Measurements from ENCODE around the gene RYK.

The RYK gene

DNA sequence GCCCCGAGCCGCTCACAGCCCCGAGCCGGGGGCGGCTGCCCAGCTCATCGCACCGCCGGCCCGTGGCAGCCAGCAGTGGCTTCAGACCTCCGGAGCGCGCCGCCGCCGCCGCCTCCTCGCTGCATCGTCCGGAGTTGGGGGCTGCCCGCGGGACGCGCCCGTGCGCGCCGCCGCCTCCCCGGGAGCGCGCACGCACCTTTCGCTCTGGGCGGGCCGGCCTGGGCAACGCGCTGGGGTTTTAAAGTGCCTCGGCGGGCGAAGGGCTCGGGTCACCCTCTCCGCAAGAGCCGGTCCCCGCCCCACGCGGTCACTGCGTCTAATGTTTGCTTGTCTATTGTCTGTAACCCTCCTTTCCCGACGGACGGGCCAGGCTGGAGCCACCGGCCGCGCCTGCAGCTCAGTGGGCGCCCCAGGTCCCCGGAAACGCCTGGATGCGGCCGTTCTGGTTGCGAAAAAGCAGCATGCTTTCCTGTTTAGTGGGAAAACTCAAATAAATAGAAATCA is at the start of gene RYK:
TSS of gene RYK (minus strand) at position 143 of the 504 bp plus-strand sequence. CDS start 205 bp downstream, outside the sequence.
- DNase-seq = peak; percentile 84 to 89
- TF ChIP-seq POLR2A (IDR thresholded peaks at IDR 0.05; ENCODE audit: low read length) (peak; percentile 84), GATA1 (IDR thresholded peaks at IDR 0.05; ENCODE audit: low read depth, low read length) (no peak)

DNA sequence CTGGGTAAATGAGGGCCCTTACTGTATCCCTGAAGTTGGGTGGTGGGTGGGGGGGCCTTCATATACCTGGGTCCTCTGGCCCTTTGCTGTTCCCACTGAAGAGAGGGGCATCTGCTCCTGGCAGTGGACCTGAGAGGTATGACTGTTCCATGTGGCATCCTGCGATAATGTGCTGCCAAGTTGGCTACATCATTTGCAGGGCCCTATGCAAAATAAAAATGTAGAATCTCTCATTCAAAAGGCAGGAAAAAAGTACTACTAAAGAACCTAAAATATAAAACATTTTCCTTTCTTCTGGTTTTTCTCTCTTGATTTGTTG is 49.2 kb upstream of the RYK start:
- TF ChIP-seq POLR2A (IDR thresholded peaks at IDR 0.05; ENCODE audit: low read length) = no peak
- no peak for TF ChIP-seq GATA1 (IDR thresholded peaks at IDR 0.05; ENCODE audit: low read depth, low read length)
- no peak for DNase-seq

DNA sequence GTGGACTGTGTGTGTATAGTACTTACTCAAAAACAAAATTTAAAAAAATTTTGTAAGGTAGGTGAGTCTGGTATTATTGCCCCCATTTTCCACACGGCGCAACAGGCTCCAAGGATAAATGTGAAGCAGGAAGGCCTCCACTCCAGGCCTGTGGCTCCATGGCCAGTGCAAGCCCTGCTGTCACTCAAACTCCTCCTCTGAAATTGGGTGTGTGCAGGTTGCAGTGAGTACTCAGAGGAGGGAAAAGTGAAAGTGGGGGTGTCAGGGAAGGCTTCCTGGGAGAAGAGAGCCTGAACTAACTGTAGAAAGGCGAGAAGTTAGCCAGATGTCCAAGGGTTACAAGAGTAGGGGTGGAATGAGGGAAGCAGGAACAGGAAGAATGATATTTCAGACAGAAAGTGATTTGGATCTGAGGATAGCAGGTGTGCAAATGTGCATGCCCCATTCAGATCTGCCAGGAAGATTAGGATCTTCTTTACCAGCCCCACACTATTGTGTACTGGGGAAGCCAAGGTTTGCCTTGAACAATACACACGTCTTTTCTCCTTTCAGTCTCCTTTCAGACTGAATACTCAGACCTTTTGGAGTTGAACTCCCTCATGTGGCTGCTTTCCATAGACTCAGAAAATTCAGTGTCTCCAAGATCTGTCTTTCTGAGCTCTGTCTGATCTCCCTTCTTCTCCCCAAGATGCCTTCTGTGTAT is 48.7 kb upstream of the RYK start:
- TF ChIP-seq POLR2A (IDR thresholded peaks at IDR 0.05; ENCODE audit: low read length) = no peak
- TF ChIP-seq GATA1 (IDR thresholded peaks at IDR 0.05; ENCODE audit: low read depth, low read length) = no peak
- DNase-seq = peak; percentile 15 to 16

DNA sequence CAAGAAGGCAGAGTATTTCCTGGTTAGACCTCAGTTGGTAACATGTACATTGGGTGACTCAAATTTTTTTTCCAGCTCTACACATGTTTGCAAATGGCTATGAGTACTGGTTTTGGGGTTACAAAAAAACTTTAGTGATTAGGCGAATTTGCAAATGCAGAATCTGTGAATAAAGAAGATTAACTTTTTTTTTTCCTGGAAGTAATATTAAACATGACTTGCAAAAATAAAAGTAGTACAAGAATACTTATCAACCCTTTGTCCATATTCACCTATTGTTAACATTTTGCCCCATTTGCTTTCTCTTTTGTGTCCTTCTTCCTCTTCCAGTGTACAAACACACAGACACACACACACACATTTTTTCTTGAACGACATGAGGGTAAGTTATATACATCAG is 47.6 kb upstream of the RYK start:
- no peak for TF ChIP-seq GATA1 (IDR thresholded peaks at IDR 0.05; ENCODE audit: low read depth, low read length)
- TF ChIP-seq POLR2A (IDR thresholded peaks at IDR 0.05; ENCODE audit: low read length) = no peak
- no peak for DNase-seq

DNA sequence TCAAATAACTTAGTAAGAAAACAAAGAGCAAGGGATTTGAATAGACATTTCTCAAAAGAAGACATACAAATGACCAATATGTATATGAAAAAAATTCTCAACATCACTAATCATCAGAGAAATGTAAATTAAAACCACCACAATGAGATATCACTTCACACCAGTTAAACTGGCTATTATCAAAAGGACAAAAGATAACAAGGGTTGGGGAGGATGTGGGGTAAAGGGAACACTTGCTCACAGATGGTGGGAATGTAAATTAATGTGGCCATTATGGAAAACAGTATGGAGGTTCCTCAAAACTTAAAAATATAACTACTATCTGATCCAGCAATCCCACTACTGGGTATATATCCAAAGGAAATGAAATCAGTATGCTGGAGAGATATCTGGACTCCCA is 46.0 kb upstream of the RYK start:
- TF ChIP-seq POLR2A (IDR thresholded peaks at IDR 0.05; ENCODE audit: low read length) = no peak
- no peak for TF ChIP-seq GATA1 (IDR thresholded peaks at IDR 0.05; ENCODE audit: low read depth, low read length)
- DNase-seq = no peak

DNA sequence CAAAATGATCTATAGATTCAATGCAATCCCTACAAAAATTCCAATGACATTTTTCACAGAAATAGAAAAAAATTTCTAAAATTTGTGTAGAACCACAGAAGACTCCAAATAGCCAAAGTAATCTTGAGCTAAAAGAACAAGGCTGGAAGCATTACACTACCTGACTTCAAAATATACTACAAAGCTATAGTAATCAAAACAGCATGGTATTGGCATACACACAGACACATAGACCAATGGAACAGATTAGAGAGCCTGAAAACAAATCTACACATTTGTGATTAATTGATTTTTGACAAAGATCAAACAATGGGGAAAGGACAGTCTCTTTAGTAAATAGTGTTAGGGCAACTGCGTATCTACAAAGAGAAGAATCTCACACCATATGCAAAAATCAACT is 45.3 kb upstream of the RYK start:
- no peak for TF ChIP-seq GATA1 (IDR thresholded peaks at IDR 0.05; ENCODE audit: low read depth, low read length)
- TF ChIP-seq POLR2A (IDR thresholded peaks at IDR 0.05; ENCODE audit: low read length) = no peak
- no peak for DNase-seq

DNA sequence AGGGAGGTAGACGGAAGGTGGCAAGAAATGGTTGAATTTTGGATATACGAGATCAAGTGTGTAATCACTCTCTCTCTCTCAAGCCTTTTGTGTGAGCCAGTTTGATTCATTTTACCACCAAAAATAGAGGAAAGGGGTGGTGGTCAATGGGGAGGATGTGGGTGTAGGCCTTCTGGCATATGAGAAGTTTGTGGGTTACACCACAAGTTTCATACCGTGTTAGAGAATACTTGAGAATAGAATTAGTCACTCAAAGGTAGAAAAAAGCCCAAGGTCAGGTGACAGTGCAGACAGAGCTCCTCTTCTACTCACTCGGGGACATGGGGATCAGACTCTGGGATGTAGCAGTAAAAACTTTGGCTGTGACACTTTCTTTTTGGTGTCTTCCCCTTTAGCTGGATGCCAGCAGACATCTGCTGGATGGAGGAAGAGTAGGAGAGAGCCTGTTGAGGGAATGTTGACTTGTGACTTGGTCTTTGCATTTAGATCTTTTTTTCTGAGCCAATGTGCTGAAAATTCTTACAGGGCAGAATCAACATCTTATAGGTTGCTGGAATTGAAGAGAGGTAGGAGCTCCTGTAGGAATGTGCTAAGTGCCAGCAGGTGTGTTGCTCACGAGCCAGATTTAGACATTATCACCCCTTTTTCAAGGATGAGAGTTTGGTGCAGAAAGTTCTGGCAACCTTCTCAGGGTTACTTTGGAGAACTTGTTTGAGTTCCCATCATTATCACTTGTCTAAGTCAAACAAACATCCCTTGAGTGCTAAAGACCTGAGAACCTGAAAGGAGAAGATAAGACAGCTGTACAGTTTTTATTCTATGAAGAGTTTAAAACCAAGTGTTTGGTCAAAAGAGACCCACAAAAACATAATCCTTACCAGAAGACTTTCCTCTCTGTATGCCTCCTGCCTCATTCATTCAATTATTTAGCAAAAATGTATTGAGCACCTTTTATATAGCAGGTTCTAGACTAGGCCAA is 43.9 kb upstream of the RYK start:
- TF ChIP-seq GATA1 (IDR thresholded peaks at IDR 0.05; ENCODE audit: low read depth, low read length) (no peak), POLR2A (IDR thresholded peaks at IDR 0.05; ENCODE audit: low read length) (no peak)
- no peak for DNase-seq

DNA sequence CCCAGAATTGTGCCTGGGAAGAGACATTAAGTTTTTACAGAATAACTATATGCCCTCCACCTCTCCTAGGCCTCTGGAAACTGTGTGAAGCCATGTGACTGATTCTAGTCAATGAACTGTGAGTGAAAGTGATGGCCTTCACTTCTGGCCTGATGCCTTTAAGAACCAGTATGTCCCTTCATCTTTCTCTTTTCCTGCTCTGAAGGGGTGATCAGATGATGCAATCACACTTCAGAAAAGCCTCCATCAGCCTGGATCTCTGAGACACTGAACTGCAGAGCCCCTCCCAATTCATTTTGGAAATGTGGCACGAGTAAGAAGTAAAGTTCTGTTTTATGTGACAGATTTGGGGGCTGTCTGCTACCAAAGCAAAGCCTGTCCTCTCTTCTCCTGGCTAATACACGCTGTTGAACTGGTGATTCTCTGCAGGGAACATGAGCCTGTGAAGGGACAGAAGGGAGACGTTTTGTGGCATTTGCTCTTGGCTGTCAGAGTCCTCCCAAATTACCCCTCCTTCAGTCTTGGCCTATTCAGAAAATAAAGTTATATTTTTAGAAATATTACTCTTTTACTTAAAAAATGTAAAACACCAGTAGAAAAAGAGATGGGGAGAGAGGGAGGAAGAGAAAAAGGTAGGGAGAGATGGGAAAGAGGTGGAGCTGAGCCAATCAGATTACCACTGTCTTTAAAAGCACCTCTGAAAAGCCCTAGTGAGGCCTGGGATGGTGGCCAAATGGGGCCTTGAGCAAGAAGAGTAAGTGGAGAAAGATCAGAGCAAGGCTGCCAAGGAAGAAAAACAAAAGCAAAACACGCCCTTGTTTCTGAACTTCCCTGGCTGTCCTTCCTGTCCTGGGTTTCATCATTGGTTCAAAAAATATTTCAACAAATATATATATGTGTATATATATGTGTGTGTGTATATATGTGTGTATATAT is 40.9 kb upstream of the RYK start:
- no peak for TF ChIP-seq GATA1 (IDR thresholded peaks at IDR 0.05; ENCODE audit: low read depth, low read length)
- peak; percentile 60 to 61 for DNase-seq

DNA sequence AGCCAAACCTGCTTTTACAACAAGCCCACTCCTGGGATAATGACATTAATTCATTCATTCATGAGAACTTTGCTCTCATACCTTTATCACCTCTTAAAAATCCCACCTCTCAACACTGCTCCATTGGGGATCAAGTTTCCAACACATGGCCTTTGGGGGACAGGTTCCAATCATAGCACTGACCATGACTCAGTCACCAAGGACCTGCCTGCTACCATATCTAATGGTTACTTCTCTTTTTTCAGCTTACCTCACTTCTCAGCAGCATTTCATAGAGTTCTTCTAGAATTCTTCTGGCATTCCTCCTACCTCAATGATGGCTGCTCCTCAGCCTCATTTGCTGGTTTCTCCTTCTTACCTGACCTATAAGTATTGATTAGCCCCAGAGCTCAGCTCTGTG is 36.9 kb upstream of the RYK start:
- TF ChIP-seq POLR2A (IDR thresholded peaks at IDR 0.05; ENCODE audit: low read length) = no peak
- TF ChIP-seq GATA1 (IDR thresholded peaks at IDR 0.05; ENCODE audit: low read depth, low read length) = no peak
- DNase-seq = no peak

DNA sequence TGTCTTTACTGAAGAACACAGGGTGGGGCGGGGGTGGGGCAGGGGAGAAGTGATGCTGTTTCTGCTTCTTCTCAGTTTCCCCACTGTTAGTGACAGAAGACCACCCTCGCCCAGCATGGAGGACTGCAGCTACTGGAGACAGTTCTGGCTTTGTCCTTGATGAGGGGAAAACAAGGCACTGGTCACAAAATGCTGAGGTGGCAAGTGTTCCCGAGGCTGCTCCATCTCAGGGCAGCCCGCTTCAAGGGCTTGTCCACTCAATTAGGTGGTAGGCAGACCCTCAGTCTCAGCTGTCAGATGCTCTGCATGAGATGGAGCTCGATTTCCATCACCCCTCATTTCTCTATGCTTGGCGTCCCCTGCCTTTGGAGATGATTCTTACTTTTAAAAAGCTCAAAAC is 33.8 kb upstream of the RYK start:
- no peak for DNase-seq
- TF ChIP-seq POLR2A (IDR thresholded peaks at IDR 0.05; ENCODE audit: low read length) (no peak), GATA1 (IDR thresholded peaks at IDR 0.05; ENCODE audit: low read depth, low read length) (no peak)

DNA sequence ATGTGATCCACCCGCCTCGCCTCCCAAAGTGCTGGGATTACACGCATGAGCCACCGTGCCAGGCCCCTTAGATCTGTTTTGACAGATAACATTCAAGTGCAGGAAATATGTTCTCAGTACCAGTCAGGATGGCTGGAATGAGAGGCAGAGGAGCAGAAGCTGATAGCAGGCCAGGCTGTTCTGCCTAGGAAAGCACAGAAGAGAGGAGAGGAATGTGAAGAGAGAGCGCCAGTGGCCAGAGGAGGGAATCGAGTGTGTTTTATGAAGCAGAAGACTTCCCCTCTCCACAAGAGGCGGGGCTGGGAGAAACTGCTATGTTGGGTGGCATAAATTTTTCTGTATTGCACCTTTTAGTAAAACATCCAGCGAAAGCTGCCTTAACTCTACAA is 32.0 kb upstream of the RYK start:
- TF ChIP-seq POLR2A (IDR thresholded peaks at IDR 0.05; ENCODE audit: low read length) (no peak), GATA1 (IDR thresholded peaks at IDR 0.05; ENCODE audit: low read depth, low read length) (no peak)
- no peak for DNase-seq

DNA sequence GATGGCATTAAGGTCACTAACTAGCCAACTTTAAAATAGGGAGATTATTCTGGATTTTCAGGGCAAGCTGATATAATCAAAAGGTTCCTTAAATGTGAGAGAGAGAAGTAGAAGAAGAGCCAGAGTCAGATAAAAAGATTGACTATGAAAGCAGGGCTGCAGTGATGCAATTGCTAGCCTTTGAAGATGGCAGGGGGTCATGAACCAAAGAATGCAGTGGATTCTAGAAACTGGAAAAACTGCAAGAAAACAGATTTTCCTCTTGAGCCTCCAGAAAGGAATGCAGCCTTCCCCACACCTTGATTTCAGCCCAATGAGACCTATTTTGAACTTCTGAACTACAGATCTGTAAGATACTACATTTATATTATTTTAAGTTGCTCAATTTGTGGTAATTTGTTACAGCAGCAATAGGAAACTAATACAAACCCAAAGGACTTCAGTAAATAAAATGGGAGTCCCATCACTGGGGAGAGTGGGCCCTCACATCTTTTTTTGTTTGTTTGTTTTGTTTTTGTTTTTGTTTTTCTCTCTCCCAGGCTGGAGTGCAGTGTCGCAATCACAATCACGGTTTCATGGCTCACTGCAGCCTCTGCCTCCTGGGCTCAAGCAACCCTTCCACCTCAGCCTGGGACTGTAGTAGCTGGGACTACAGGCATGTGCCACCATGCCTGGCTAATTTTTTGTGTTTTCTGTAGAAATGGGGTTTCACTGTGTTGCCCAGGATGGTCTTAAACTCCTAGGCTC is 31.4 kb upstream of the RYK start:
- no peak for DNase-seq
- TF ChIP-seq GATA1 (IDR thresholded peaks at IDR 0.05; ENCODE audit: low read depth, low read length) (no peak), POLR2A (IDR thresholded peaks at IDR 0.05; ENCODE audit: low read length) (no peak)

DNA sequence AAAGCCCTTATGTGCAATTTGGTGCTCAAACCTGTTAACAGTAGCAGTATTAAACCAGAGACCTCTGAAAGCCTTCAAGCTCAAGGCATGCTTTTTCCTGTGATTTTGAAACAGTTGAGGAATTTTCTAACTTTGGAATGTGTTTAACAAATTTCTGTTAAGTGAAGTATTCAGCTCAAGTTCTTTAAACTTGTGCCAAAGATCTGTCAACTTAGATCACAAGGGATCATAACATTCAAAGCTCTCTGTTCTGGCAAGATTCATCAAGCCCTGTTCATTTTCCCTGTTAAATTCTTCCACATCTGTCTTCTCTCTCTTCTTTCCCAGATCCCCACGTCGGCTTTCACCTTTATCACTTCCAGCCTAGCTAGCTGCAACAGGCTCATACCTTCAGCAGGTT is 28.8 kb upstream of the RYK start:
- DNase-seq = no peak
- TF ChIP-seq POLR2A (IDR thresholded peaks at IDR 0.05; ENCODE audit: low read length) = no peak
- no peak for TF ChIP-seq GATA1 (IDR thresholded peaks at IDR 0.05; ENCODE audit: low read depth, low read length)

All from erythroblast (primary cell).